SU-DHL-6 (cell line): ENCODE measurements around the gene ABITRAM.

ENCODE experiments used
- H2AFZ ChIP-seq: fragments of 200-600 bp; sonication (generic); 2 replicates; pipeline ENCODE4 v1.6.1; 2014; ENCODE audit warnings: low read depth, mild to moderate bottlenecking, moderate library complexity, mixed read lengths, antibody characterized with exemption, low read length; ENCODE audit not compliant: severe bottlenecking
- H3F3A ChIP-seq: fragments of 200-600 bp; shearing (Covaris generic); 2 replicates; pipeline ENCODE4 v1.6.0; 2016; ENCODE audit warnings: antibody characterized with exemption, mild to moderate bottlenecking; ENCODE audit not compliant: insufficient read depth
- H3K27ac ChIP-seq: fragments of 200-600 bp; sonication (generic); 2 replicates; pipeline ENCODE4 v1.5.1; 2016; ENCODE audit warnings: low read depth, mild to moderate bottlenecking, low read length, moderate library complexity, mixed read lengths
- H3K27me3 ChIP-seq: fragments of 200-600 bp; sonication (generic), shearing (Covaris generic); 2 replicates; pipeline ENCODE4 v1.6.0; 2014; ENCODE audit warnings: mild to moderate bottlenecking, low read length
- H3K36me3 ChIP-seq: fragments of 200-600 bp; sonication (generic); 2 replicates; pipeline ENCODE4 v1.6.1; 2014; ENCODE audit warnings: mild to moderate bottlenecking, low read length, mixed read lengths
- H3K4me2 ChIP-seq: fragments of 300-600, 200-600 bp; shearing (Covaris generic), sonication (generic); 2 replicates; pipeline ENCODE4 v1.6.0; 2014; ENCODE audit warnings: low read length, low read depth, mild to moderate bottlenecking; ENCODE audit not compliant: poor library complexity, severe bottlenecking
- H3K4me3 ChIP-seq: fragments of 200-600 bp; sonication (generic); 2 replicates; pipeline ENCODE4 v1.5.1; 2014; ENCODE audit warnings: antibody characterized with exemption, low read length, mild to moderate bottlenecking, mixed read lengths; ENCODE audit not compliant: insufficient read depth, poor library complexity, severe bottlenecking
- H3K79me2 ChIP-seq: fragments of 200-600 bp; sonication (generic); 2 replicates; pipeline ENCODE4 v1.6.1; 2014; ENCODE audit warnings: mild to moderate bottlenecking, low read length, moderate library complexity; ENCODE audit not compliant: insufficient read depth
- H3K9ac ChIP-seq: fragments of 200-600 bp; sonication (generic); 2 replicates; pipeline ENCODE4 v1.7.0; 2014; ENCODE audit warnings: mild to moderate bottlenecking, low read length
- H3K9me2 ChIP-seq: fragments of 200-600 bp; sonication (generic); replicated peaks from 2 replicates; pipeline ENCODE4 v1.6.1; 2014; ENCODE audit warnings: low read length; ENCODE audit not compliant: insufficient read depth
- H3K9me3 ChIP-seq: fragments of 200-600 bp; sonication (generic); 2 replicates; pipeline ENCODE4 v1.6.1; 2014; ENCODE audit warnings: low read length, mixed read lengths; ENCODE audit not compliant: insufficient read depth
- H4K20me1 ChIP-seq: fragments of 200-600 bp; sonication (generic); 2 replicates; pipeline ENCODE4 v1.6.1; 2014; ENCODE audit warnings: low read depth, mild to moderate bottlenecking, antibody characterized with exemption, low read length, moderate library complexity, mixed read lengths
- CTCF ChIP-seq: fragments of 200-600 bp; sonication (generic); IDR thresholded peaks from one replicate; pipeline ENCODE4 v1.5.1; 2017; ENCODE audit warnings: antibody characterized with exemption, mild to moderate bottlenecking, low read length, moderate library complexity; ENCODE audit not compliant: insufficient read depth, poor library complexity, severe bottlenecking
- EZH2phosphoT487 ChIP-seq: fragments of 200-600 bp; sonication (generic), shearing (Covaris generic); conservative IDR thresholded peaks from 2 replicates; pipeline ENCODE4 v1.6.1; 2018; ENCODE audit warnings: mild to moderate bottlenecking, antibody characterized with exemption, low read length, moderate library complexity, mixed read lengths

ABITRAM gene

GRCh38 chr9:108910402-108910801 is 23.8 kb upstream of the ABITRAM start:
- H3K36me3 ChIP-seq: peaks cover 3% of the 10 kb centered on the region; the same call in 1 of the 2 replicates

GRCh38 chr9:108910914-108911313 is 23.3 kb upstream of the ABITRAM start:
- no peak overlapping the region for H2AFZ ChIP-seq
- no peaks in the 10 kb centered on the region for H3F3A ChIP-seq
- no peak overlapping the region for H3K4me3 ChIP-seq
- H3K36me3 ChIP-seq: peaks cover 3% of the 10 kb centered on the region; the same call in 1 of the 2 replicates
- no peak for TF ChIP-seq EZH2phosphoT487
- no peak for TF ChIP-seq CTCF
- no peaks in the 10 kb centered on the region for H3K27me3 ChIP-seq
- H3K27ac ChIP-seq: no peak overlapping the region
- H4K20me1 ChIP-seq: no peaks in the 10 kb centered on the region
- no peaks in the 10 kb centered on the region for H3K79me2 ChIP-seq
- no peak overlapping the region for H3K9ac ChIP-seq
- H3K9me2 ChIP-seq: no peaks in the 10 kb centered on the region
- no peak overlapping the region for H3K4me2 ChIP-seq
- H3K9me3 ChIP-seq: no peaks in the 10 kb centered on the region

More at GRCh38 chr9:108910402-108910801, 23.8 kb upstream of the ABITRAM start:
- H3K9me2 ChIP-seq: no peaks in the 10 kb centered on the region
- H3K27ac ChIP-seq: no peak overlapping the region
- H3K79me2 ChIP-seq: no peaks in the 10 kb centered on the region
- H4K20me1 ChIP-seq: no peaks in the 10 kb centered on the region
- TF ChIP-seq CTCF: no peak
- TF ChIP-seq EZH2phosphoT487: no peak
- H3K27me3 ChIP-seq: no peaks in the 10 kb centered on the region
- H3K4me2 ChIP-seq: no peak overlapping the region
- no peaks in the 10 kb centered on the region for H3F3A ChIP-seq
- H3K9me3 ChIP-seq: no peaks in the 10 kb centered on the region
- no peak overlapping the region for H2AFZ ChIP-seq
- H3K4me3 ChIP-seq: no peak overlapping the region
- H3K9ac ChIP-seq: no peak overlapping the region

- Histone ChIP-seq H3K9me2 (no peaks in the 10 kb centered on the region), H3K27ac (no peak overlapping the region), H3K9ac (no peak overlapping the region), H3K4me3 (no peak overlapping the region), H3K36me3 (peaks cover 3% of the 10 kb centered on the region; the same call in 1 of the 2 replicates), H3K79me2 (no peaks in the 10 kb centered on the region), H3K27me3 (no peaks in the 10 kb centered on the region), H3F3A (no peaks in the 10 kb centered on the region), H2AFZ (no peak overlapping the region), H3K9me3 (no peaks in the 10 kb centered on the region), H4K20me1 (no peaks in the 10 kb centered on the region), H3K4me2 (no peak overlapping the region)
- no peak for TF ChIP-seq CTCF
- TF ChIP-seq EZH2phosphoT487: no peak
These were observed 22.4 kb upstream of the ABITRAM start for GRCh38 chr9:108911820-108912219.

- Histone ChIP-seq H3K9me2 (no peaks in the 10 kb centered on the region), H2AFZ (no peak overlapping the region), H3F3A (no peaks in the 10 kb centered on the region), H3K79me2 (no peaks in the 10 kb centered on the region), H3K36me3 (peaks cover 3% of the 10 kb centered on the region; the same call in 1 of the 2 replicates), H3K27me3 (no peaks in the 10 kb centered on the region), H3K9me3 (no peaks in the 10 kb centered on the region), H3K9ac (no peak overlapping the region), H3K4me3 (no peak overlapping the region), H3K4me2 (no peak overlapping the region), H3K27ac (no peak overlapping the region), H4K20me1 (no peaks in the 10 kb centered on the region)
- TF ChIP-seq EZH2phosphoT487 (no peak), CTCF (no peak)
These were observed 20.8 kb upstream of the ABITRAM start for GRCh38 chr9:108913391-108913790.
